H1 (cell line): Measurements from ENCODE around the gene ATXN2. TPM values are rescaled to one million over a fixed set of nuclear protein-coding genes. Genes with fewer than 3 reads are reported as not detected.

Experiments
- CEBPB ChIP-seq: IDR thresholded peaks from 2 replicates; pipeline ENCODE4 v1.6.1; 2012; ENCODE audit warnings: low read depth, low read length
- GTF2F1 ChIP-seq: IDR thresholded peaks from 2 replicates; pipeline ENCODE4 v1.6.1; 2012; ENCODE audit warnings: low read depth, low read length, improper control_type of control experiment, borderline replicate concordance
- HDAC2 ChIP-seq, 2 experiments: fragments of 300-600 bp in 1 of 2; sonication (generic) in 1 of 2; IDR thresholded peaks; 2 replicates each; pipeline ENCODE4 v1.6.1; 2011 to 2012; ENCODE audit warnings: low read depth in 2 of 2, low read length in 2 of 2, mild to moderate bottlenecking in 2 of 2, moderate library complexity in 2 of 2, borderline replicate concordance in 1 of 2, inconsistent platforms in 1 of 2
- NANOG ChIP-seq: IDR thresholded peaks from 2 replicates; pipeline ENCODE4 v1.6.1; 2011; ENCODE audit warnings: low read length, low read depth, mild to moderate bottlenecking, inconsistent platforms; ENCODE audit not compliant: insufficient read depth, poor library complexity, severe bottlenecking
- RXRA ChIP-seq: IDR thresholded peaks from 2 replicates; pipeline ENCODE4 v1.6.1; 2011; ENCODE audit warnings: low read depth, mild to moderate bottlenecking, low read length, moderate library complexity; ENCODE audit not compliant: insufficient read depth
- polyA plus RNA-seq, 7 experiments: library from polyadenylated mRNA; depleted of rRNA in 3 of 7; stranded (reverse) in 5 of 7; unstranded in 2 of 7; fragments of >200 nt in 5 of 7; fragments of 200-250 nt in 2 of 7; gene quantifications; 1 replicate in 5 of 7; 2 replicates in 1 of 7; 4 replicates in 1 of 7; pipeline versions ENCODE4 v1.2.1 to v1.2.3, GENCODE V29; 2011 to 2013; ENCODE audit warnings: missing spikeins in 2 of 7, mixed read lengths in 2 of 7
- total RNA-seq: library from RNA; stranded (reverse); fragmentation: NEBNext Ultra II Directional; extraction: Animal tissue kit (Norgen Biotek cat#: 25700); gene quantifications from 2 replicates; pipeline ENCODE4 v1.2.1, GENCODE V29; 2021
- TF ChIP-seq, protein P1 (sequence below), 3 experiments: IDR thresholded peaks; 1 replicate in 2 of 3; 2 replicates in 1 of 3; pipeline versions ENCODE4 v1.5.1 to v1.6.1; 2011; ENCODE audit warnings: low read length in 3 of 3, mild to moderate bottlenecking in 3 of 3, inconsistent platforms in 2 of 3, low read depth in 1 of 3, moderate library complexity in 1 of 3; ENCODE audit not compliant: insufficient read depth in 1 of 3; ENCODE audit errors: control extremely low read depth in 1 of 3

ATXN2 gene
- total and polyA plus RNA-seq, 2 of the 8 experiments (the other 6 are each of a cell fraction or from before 2014, with no cell fraction given) = 46.6 to 80.7 TPM

- TF ChIP-seq NANOG (no peak), HDAC2 (IDR thresholded peaks at IDR 0.05; ENCODE audit: borderline replicate concordance in 1 of 2, low read depth in 2 of 2, low read length in 2 of 2) (no peak), CEBPB (peak; percentile 74), GTF2F1 (no peak), RXRA (no peak)
- TF ChIP-seq, protein P1, sequence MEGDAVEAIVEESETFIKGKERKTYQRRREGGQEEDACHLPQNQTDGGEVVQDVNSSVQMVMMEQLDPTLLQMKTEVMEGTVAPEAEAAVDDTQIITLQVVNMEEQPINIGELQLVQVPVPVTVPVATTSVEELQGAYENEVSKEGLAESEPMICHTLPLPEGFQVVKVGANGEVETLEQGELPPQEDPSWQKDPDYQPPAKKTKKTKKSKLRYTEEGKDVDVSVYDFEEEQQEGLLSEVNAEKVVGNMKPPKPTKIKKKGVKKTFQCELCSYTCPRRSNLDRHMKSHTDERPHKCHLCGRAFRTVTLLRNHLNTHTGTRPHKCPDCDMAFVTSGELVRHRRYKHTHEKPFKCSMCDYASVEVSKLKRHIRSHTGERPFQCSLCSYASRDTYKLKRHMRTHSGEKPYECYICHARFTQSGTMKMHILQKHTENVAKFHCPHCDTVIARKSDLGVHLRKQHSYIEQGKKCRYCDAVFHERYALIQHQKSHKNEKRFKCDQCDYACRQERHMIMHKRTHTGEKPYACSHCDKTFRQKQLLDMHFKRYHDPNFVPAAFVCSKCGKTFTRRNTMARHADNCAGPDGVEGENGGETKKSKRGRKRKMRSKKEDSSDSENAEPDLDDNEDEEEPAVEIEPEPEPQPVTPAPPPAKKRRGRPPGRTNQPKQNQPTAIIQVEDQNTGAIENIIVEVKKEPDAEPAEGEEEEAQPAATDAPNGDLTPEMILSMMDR (IDR thresholded peaks at IDR 0.05; ENCODE audit: control extremely low read depth in 1 of 3, insufficient read depth in 1 of 3, low read depth in 1 of 3, low read length in 3 of 3) = no peak
Observed at GRCh38 chr12:111437816-111438454, 161.2 kb downstream of the ATXN2 start (continued).
